T47D (cell line): ENCODE results near the gene DFFB.
A peak's percentile ranks its signal among the peaks of the same experiment; 100 is the strongest.
"Not testable (repeated sequence)": the region's sequence is repeated elsewhere in the genome, so short reads cannot be mapped to it uniquely, and the experiment has no call there.

Experiments used
- DNase-seq, 2 experiments: peaks; one replicate each; pipeline versions ENCODE4 v3.0.0 to v3.0.0-alpha.2; 2011 to 2012; ENCODE audit warnings: low read depth in 1 of 2, low spot score in 1 of 2
- JUND ChIP-seq: IDR thresholded peaks from 2 replicates; pipeline ENCODE4 v1.6.1; 2012; ENCODE audit warnings: low read depth
- in situ Hi-C: cut with HindIII; loops from 2 replicates; pipeline ENCODE4 v1.10.0; 2016; ENCODE audit warnings: low sequenced_read_pairs, low pct_unique_long_range_greater_than_20kb

The DFFB gene

GRCh38 chr1:3912809-3913685, 55.8 kb downstream of the DFFB start:
- in situ Hi-C loops, result no loop called here
- no peak for TF ChIP-seq JUND
- DNase-seq, result no peak

- in situ Hi-C loops, result no loop called here
- no peak for DNase-seq
- TF ChIP-seq JUND, result no peak
Observed at GRCh38 chr1:3914331-3914851, 57.1 kb downstream of the DFFB start.

GRCh38 chr1:3914911-3915310, 57.6 kb downstream of the DFFB start:
- no peak for DNase-seq
- in situ Hi-C loops, result no loop called here
- TF ChIP-seq JUND, result no peak

- no peak for DNase-seq
- no peak for TF ChIP-seq JUND
- in situ Hi-C loops, result no loop called here
Observed at GRCh38 chr1:3915551-3916121, 58.4 kb downstream of the DFFB start.

GRCh38 chr1:3917761-3918160, 60.5 kb downstream of the DFFB start:
- DNase-seq, result no peak
- no peak for TF ChIP-seq JUND
- in situ Hi-C loops, result no loop called here

- in situ Hi-C loops, DNase-seq: not testable (repeated sequence)
Observed at GRCh38 chr1:3918359-3918758, 61.1 kb downstream of the DFFB start.

GRCh38 chr1:3918966-3919611, 61.8 kb downstream of the DFFB start:
- in situ Hi-C loops, result no loop called here
- DNase-seq, result no peak
- no peak for TF ChIP-seq JUND

- in situ Hi-C loops, result no loop called here
- no peak for DNase-seq
- no peak for TF ChIP-seq JUND
Observed at GRCh38 chr1:3919706-3920105, 62.4 kb downstream of the DFFB start.

- in situ Hi-C loops, result no loop called here
- no peak for DNase-seq
Observed at GRCh38 chr1:3921765-3922164, 64.5 kb downstream of the DFFB start.

GRCh38 chr1:3922201-3922725, 65.0 kb downstream of the DFFB start:
- in situ Hi-C loops, result no loop called here

More at GRCh38 chr1:3921765-3922164, 64.5 kb downstream of the DFFB start:
- TF ChIP-seq JUND, result no peak

GRCh38 chr1:3922851-3923250, 65.6 kb downstream of the DFFB start:
- DNase-seq, result no peak
- in situ Hi-C loops, result no loop called here
- no peak for TF ChIP-seq JUND

More at GRCh38 chr1:3922201-3922725, 65.0 kb downstream of the DFFB start:
- DNase-seq, result peak in 1 of 2 experiments; percentile 80
- TF ChIP-seq JUND, result no peak

- no peak for TF ChIP-seq JUND
- in situ Hi-C loops, result no loop called here
- DNase-seq, result no peak
Observed at GRCh38 chr1:3923378-3924185, 66.3 kb downstream of the DFFB start.
